A549 (cell line): ENCODE results near the gene AGR3.
A peak's percentile ranks its signal among the peaks of the same experiment; 100 is the strongest.

Source experiments
- EP300 ChIP-seq, 2 experiments: fragments of >200 bp; sonication (Bioruptor Twin); formaldehyde crosslinking; IDR thresholded peaks; 2 replicates in 1 of 2; 3 replicates in 1 of 2; pipeline ENCODE4 v1.6.1; 2016 to 2017
- JUNB ChIP-seq: fragments of >200 bp; sonication (Bioruptor Twin); formaldehyde crosslinking; IDR thresholded peaks from 2 replicates; pipeline ENCODE4 v1.6.1; 2016
- MAZ ChIP-seq: fragments of 150-350 bp; IDR thresholded peaks from 2 replicates; pipeline ENCODE4 v1.6.1; 2014; ENCODE audit warnings: antibody characterized with exemption, low read depth, low read length, borderline replicate concordance
- RNF2 ChIP-seq: fragments of 200-600 bp; sonication (generic); IDR thresholded peaks from 2 replicates; pipeline ENCODE4 v1.6.1; 2016; ENCODE audit warnings: low read depth, mild to moderate bottlenecking, antibody characterized with exemption, moderate library complexity, borderline replicate concordance
- TF ChIP-seq, protein P1 (sequence below): fragments of >200 bp; sonication (Bioruptor Twin); formaldehyde crosslinking; IDR thresholded peaks from 3 replicates; pipeline ENCODE4 v1.5.1; 2016
- TF ChIP-seq, protein P2 (sequence below): fragments of 250-450 bp; sonication (Bioruptor Pico); IDR thresholded peaks from 2 replicates; pipeline ENCODE4 v1.5.0; 2021; ENCODE audit warnings: mild to moderate bottlenecking, moderate library complexity, borderline replicate concordance
- TF ChIP-seq, protein P3 (sequence below): fragments of 450-650 bp; IDR thresholded peaks from 2 replicates; pipeline ENCODE4 v1.6.1; 2014; ENCODE audit warnings: antibody characterized with exemption
- TF ChIP-seq, protein P4 (sequence below): fragments of 200-600 bp; sonication (generic); IDR thresholded peaks from 2 replicates; pipeline ENCODE4 v1.6.1; 2016; ENCODE audit warnings: antibody characterized with exemption, mild to moderate bottlenecking, moderate library complexity

DNA sequence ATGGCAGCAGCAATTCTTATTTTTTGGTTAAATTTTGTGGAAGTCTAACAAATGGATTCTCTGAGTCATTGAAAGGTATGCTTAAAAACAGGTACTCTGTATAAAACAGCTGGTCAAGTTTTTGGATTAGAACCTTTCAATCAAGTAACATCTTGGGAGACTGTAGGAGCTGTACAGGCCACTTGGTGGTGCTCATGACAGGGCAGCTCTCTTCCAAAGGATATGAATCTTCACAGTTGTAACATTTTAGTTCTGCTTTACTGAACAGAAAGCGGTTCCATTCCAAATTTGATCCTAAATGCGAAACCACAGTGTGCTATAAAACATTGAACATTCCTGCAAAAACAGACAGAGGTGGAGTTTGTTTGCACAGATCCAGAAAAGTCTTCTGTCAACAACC is 44.5 kb upstream of the AGR3 start:
- TF ChIP-seq, protein P1, sequence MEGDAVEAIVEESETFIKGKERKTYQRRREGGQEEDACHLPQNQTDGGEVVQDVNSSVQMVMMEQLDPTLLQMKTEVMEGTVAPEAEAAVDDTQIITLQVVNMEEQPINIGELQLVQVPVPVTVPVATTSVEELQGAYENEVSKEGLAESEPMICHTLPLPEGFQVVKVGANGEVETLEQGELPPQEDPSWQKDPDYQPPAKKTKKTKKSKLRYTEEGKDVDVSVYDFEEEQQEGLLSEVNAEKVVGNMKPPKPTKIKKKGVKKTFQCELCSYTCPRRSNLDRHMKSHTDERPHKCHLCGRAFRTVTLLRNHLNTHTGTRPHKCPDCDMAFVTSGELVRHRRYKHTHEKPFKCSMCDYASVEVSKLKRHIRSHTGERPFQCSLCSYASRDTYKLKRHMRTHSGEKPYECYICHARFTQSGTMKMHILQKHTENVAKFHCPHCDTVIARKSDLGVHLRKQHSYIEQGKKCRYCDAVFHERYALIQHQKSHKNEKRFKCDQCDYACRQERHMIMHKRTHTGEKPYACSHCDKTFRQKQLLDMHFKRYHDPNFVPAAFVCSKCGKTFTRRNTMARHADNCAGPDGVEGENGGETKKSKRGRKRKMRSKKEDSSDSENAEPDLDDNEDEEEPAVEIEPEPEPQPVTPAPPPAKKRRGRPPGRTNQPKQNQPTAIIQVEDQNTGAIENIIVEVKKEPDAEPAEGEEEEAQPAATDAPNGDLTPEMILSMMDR, result peak; percentile 58
- TF ChIP-seq RNF2 (no peak), MAZ (no peak), EP300 (IDR thresholded peaks at IDR 0.05) (no peak), JUNB (no peak)
- TF ChIP-seq, protein P2, sequence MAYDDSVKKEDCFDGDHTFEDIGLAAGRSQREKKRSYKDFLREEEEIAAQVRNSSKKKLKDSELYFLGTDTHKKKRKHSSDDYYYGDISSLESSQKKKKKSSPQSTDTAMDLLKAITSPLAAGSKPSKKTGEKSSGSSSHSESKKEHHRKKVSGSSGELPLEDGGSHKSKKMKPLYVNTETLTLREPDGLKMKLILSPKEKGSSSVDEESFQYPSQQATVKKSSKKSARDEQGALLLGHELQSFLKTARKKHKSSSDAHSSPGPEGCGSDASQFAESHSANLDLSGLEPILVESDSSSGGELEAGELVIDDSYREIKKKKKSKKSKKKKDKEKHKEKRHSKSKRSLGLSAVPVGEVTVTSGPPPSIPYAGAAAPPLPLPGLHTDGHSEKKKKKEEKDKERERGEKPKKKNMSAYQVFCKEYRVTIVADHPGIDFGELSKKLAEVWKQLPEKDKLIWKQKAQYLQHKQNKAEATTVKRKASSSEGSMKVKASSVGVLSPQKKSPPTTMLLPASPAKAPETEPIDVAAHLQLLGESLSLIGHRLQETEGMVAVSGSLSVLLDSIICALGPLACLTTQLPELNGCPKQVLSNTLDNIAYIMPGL (CRISPR knock-in tag), result no peak
- TF ChIP-seq, protein P3, sequence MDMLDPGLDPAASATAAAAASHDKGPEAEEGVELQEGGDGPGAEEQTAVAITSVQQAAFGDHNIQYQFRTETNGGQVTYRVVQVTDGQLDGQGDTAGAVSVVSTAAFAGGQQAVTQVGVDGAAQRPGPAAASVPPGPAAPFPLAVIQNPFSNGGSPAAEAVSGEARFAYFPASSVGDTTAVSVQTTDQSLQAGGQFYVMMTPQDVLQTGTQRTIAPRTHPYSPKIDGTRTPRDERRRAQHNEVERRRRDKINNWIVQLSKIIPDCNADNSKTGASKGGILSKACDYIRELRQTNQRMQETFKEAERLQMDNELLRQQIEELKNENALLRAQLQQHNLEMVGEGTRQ, result no peak
- TF ChIP-seq, protein P4, sequence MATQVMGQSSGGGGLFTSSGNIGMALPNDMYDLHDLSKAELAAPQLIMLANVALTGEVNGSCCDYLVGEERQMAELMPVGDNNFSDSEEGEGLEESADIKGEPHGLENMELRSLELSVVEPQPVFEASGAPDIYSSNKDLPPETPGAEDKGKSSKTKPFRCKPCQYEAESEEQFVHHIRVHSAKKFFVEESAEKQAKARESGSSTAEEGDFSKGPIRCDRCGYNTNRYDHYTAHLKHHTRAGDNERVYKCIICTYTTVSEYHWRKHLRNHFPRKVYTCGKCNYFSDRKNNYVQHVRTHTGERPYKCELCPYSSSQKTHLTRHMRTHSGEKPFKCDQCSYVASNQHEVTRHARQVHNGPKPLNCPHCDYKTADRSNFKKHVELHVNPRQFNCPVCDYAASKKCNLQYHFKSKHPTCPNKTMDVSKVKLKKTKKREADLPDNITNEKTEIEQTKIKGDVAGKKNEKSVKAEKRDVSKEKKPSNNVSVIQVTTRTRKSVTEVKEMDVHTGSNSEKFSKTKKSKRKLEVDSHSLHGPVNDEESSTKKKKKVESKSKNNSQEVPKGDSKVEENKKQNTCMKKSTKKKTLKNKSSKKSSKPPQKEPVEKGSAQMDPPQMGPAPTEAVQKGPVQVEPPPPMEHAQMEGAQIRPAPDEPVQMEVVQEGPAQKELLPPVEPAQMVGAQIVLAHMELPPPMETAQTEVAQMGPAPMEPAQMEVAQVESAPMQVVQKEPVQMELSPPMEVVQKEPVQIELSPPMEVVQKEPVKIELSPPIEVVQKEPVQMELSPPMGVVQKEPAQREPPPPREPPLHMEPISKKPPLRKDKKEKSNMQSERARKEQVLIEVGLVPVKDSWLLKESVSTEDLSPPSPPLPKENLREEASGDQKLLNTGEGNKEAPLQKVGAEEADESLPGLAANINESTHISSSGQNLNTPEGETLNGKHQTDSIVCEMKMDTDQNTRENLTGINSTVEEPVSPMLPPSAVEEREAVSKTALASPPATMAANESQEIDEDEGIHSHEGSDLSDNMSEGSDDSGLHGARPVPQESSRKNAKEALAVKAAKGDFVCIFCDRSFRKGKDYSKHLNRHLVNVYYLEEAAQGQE, result no peak
